DOHH2 (cell line): Measurements from ENCODE around the gene CREB3L2.

ENCODE experiments used
- CTCF ChIP-seq: fragments of 200-600 bp; sonication (generic); IDR thresholded peaks from one replicate; pipeline ENCODE4 v1.5.1; 2014; ENCODE audit warnings: antibody characterized with exemption, mild to moderate bottlenecking, low read depth, low read length; ENCODE audit not compliant: poor library complexity, severe bottlenecking
- EZH2phosphoT487 ChIP-seq: fragments of 200-600 bp; sonication (generic); IDR thresholded peaks from 2 replicates; pipeline ENCODE4 v1.6.1; 2017; ENCODE audit warnings: borderline replicate concordance, mild to moderate bottlenecking, antibody characterized with exemption, low read length, moderate library complexity, mixed read lengths

- TF ChIP-seq CTCF (no peak), EZH2phosphoT487 (no peak)
Measured at GRCh38 chr7:137964824-137965545, 36.9 kb downstream of the CREB3L2 start.
